Vagina (tissue), 2 donors: ENCODE results near the gene WFIKKN1.

Experiments used
- POLR2A ChIP-seq, 2 donors: fragments of 450-650 bp; IDR thresholded peaks; one replicate each; pipeline ENCODE4 v1.6.1; 2017; ENCODE audit warnings: antibody characterized with exemption in 2 of 2, mild to moderate bottlenecking in 2 of 2, moderate library complexity in 2 of 2
- POLR2AphosphoS5 ChIP-seq, 2 donors: sonication (generic); formaldehyde crosslinking; IDR thresholded peaks; one replicate each; pipeline ENCODE4 v1.9.0; 2017; ENCODE audit warnings: antibody characterized with exemption in 2 of 2, mild to moderate bottlenecking in 2 of 2, low read depth in 1 of 2; ENCODE audit not compliant: insufficient read depth in 1 of 2
- TF ChIP-seq, protein P1 (sequence below), 3 experiments: fragments of 450-650 bp in 2 of 3; fragments of 200-600 bp in 1 of 3; sonication (generic) in 1 of 3; IDR thresholded peaks; one replicate each; pipeline ENCODE4 v1.5.1; 2017 to 2019; ENCODE audit warnings: antibody characterized with exemption in 3 of 3, mild to moderate bottlenecking in 2 of 3, moderate library complexity in 2 of 3

DNA sequence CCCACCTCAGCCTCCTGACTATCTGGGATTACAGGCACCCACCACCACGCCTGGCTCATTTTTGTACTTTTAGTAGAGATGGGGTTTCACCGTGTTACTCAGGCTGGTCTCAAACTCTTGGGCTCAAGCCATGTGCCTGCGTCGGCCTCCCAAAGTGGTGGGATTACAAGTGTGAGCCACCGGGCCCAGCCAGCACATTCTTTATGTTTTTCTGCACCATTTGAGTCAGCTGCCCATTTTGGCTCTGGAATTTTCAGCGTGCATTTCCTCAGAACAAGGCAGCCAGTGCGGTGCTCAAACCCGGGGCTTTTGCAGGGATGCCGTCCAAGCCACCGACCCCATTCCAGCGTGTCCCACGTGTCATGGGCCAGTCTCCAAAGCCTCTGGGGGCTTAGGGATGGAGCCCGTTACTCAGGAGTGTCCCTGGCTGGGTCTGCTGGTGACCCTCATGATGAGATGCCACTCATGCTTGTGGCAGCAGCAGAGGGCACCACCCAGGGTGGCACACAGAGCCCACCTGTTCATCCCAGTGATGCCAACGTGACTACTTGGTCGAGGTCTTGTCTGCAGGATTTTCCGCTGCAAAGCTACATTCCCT is 44.6 kb upstream of the WFIKKN1 start:
- TF ChIP-seq POLR2A (IDR thresholded peaks at IDR 0.05), result no peak
- TF ChIP-seq, protein P1, sequence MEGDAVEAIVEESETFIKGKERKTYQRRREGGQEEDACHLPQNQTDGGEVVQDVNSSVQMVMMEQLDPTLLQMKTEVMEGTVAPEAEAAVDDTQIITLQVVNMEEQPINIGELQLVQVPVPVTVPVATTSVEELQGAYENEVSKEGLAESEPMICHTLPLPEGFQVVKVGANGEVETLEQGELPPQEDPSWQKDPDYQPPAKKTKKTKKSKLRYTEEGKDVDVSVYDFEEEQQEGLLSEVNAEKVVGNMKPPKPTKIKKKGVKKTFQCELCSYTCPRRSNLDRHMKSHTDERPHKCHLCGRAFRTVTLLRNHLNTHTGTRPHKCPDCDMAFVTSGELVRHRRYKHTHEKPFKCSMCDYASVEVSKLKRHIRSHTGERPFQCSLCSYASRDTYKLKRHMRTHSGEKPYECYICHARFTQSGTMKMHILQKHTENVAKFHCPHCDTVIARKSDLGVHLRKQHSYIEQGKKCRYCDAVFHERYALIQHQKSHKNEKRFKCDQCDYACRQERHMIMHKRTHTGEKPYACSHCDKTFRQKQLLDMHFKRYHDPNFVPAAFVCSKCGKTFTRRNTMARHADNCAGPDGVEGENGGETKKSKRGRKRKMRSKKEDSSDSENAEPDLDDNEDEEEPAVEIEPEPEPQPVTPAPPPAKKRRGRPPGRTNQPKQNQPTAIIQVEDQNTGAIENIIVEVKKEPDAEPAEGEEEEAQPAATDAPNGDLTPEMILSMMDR (IDR thresholded peaks at IDR 0.05), result no peak
- peak in 1 of 2 donors; percentile 26 for TF ChIP-seq POLR2AphosphoS5 (IDR thresholded peaks at IDR 0.05; ENCODE audit: insufficient read depth in 1 of 2, low read depth in 1 of 2)
